Duodenal mucosa (tissue), 2 donors: Measurements from ENCODE around the gene GTPBP4.
"Not testable (repeated sequence)": the region's sequence is repeated elsewhere in the genome, so short reads cannot be mapped to it uniquely, and the experiment has no call there.

Source experiments
- H3K27ac ChIP-seq: one replicate; pipeline ENCODE4 v1.7.0; 2013; ENCODE audit warnings: low read depth, low read length
- H3K27me3 ChIP-seq, 2 donors: one replicate each; pipeline ENCODE4 v1.7.0; 2013; ENCODE audit warnings: low read length in 2 of 2, control low read depth in 1 of 2; ENCODE audit not compliant: insufficient read depth in 2 of 2, control insufficient read depth in 1 of 2
- H3K36me3 ChIP-seq, 2 donors: one replicate each; pipeline ENCODE4 v1.7.0; 2013; ENCODE audit warnings: low read length in 2 of 2, control low read depth in 1 of 2; ENCODE audit not compliant: insufficient read depth in 2 of 2, control insufficient read depth in 1 of 2
- H3K4me1 ChIP-seq, 2 donors: one replicate each; pipeline ENCODE4 v1.7.0; 2013; ENCODE audit warnings: low read length in 2 of 2, control low read depth in 1 of 2; ENCODE audit not compliant: insufficient read depth in 2 of 2, control insufficient read depth in 1 of 2
- H3K4me3 ChIP-seq, 2 donors: one replicate each; pipeline ENCODE4 v1.7.0; 2013; ENCODE audit warnings: low read length in 2 of 2, low read depth in 1 of 2
- H3K9ac ChIP-seq, 2 donors: one replicate each; pipeline ENCODE4 v1.7.0; 2013; ENCODE audit warnings: low read length in 2 of 2, low read depth in 1 of 2
- H3K9me3 ChIP-seq, 2 donors: one replicate each; pipeline ENCODE4 v1.7.0; 2013; ENCODE audit warnings: low read length in 2 of 2, control low read depth in 1 of 2; ENCODE audit not compliant: control insufficient read depth in 1 of 2

GTPBP4 gene

DNA sequence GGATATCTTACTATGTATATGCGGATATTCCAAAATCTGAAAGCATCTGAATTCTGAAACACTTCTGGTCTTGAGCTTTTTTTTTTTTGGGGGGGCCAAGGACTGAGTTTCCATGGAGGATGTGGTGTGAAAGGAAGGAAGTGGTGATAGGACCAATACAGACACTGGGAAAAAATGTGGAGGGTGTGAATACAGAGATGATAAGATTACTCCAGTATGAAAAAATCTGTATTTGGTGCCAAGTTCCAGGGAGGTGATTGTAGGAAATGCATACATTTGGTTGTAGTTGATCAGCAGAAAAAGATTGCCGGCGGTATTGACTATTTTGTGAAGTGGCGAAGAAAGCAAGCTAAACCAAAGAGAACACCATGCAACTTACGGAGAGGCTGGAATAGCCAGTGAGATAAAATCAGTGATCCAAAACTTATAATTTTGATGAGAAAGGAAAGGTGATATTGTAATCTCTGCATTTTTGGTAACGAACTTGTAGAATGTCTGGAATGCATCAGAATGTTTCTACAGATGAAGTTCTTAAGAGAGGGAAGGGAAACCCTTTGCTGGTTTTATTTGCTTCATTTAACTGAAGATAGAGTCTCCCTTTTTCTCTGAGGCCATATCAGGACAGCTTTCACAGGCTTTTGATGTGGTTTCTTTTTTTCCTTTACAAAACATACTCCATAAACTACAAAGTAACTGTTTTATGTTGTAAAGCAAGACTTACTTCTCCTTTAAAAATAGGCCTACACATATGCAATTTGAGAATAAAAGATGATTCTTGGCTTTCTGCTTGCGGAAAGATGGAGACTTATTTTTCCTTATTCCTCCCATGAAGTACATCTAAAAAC is 73.9 kb downstream of the GTPBP4 start:
- H3K27me3 ChIP-seq, result no peaks in the 10 kb centered on the region
- no peak overlapping the region for H3K4me3 ChIP-seq
- no peaks in the 10 kb centered on the region for H3K9me3 ChIP-seq
- no peak overlapping the region for H3K9ac ChIP-seq
- peaks cover 4 to 5% of the 10 kb centered on the region in 2 donors for H3K36me3 ChIP-seq
- H3K27ac ChIP-seq, result no peak overlapping the region
- H3K4me1 ChIP-seq, result peaks cover 9 to 23% of the 10 kb centered on the region in 2 donors

DNA sequence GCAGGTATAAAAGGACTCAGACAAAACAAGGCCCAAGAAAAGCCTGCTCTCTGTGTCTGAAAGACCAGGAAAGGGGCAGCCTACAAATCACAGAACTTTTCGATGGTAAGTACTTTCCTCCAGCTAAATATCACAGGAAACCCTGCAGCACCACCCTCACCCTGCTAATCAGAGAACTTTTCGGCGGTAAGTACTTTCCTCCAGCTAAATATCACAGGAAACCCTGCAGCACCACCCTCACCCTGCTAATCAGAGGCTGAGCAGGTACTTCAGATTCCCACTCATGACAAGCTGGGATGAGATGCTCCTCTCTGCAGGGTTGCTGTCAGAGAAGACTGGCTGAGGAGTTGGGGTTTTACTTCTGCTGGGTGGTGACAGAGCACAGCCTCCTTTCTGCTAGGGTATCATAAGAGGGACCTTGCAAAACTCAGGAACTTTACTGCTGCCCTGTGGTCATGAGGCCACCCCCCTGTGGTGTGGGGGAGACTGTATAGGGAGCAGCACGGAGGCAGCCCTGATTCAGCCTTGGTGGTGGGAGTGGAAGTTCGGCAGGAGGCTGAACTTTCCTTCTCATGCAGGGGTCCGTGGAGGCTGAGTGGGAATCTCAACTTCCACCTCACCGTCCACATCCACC is 75.1 kb downstream of the GTPBP4 start:
- H3K36me3 ChIP-seq, result peaks cover 4 to 5% of the 10 kb centered on the region in 2 donors
- no peaks in the 10 kb centered on the region for H3K9me3 ChIP-seq
- H3K9ac ChIP-seq, result no peak overlapping the region
- no peaks in the 10 kb centered on the region for H3K27me3 ChIP-seq
- no peak overlapping the region for H3K4me3 ChIP-seq
- no peak overlapping the region for H3K27ac ChIP-seq
- H3K4me1 ChIP-seq, result peaks cover 0 to 13% of the 10 kb centered on the region in 2 donors

DNA sequence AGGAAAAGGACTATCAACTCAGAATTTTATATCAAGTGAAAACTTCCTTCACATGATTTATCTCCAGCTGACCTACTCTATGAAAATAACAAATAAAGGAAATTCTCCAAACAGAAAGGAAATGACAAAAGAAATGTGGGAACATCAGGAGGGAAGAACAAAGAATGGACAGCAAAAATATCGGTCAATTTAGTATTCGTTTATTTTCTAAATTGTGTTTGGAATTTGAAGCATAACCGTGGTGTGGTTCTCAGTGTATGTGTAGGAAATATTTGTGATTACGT is 76.7 kb downstream of the GTPBP4 start:
- Histone ChIP-seq H3K36me3 (peaks cover 4 to 5% of the 10 kb centered on the region in 2 donors), H3K27ac (no peak overlapping the region), H3K9me3 (no peaks in the 10 kb centered on the region), H3K4me3 (no peak overlapping the region), H3K27me3 (no peaks in the 10 kb centered on the region), H3K9ac (no peak overlapping the region), H3K4me1 (peaks cover 0 to 11% of the 10 kb centered on the region in 2 donors)

- H3K27me3 ChIP-seq, H3K27ac ChIP-seq, H3K36me3 ChIP-seq, H3K4me3 ChIP-seq, H3K4me1 ChIP-seq, H3K9ac ChIP-seq, H3K9me3 ChIP-seq: not testable (repeated sequence)
Observed at GRCh38 chr10:1066734-1067133, 78.5 kb downstream of the GTPBP4 start.

- Histone ChIP-seq H3K4me3 (no peak overlapping the region), H3K36me3 (peaks cover under 1 to 13% of the 10 kb centered on the region in 2 donors), H3K9me3 (no peaks in the 10 kb centered on the region), H3K9ac (no peak overlapping the region), H3K27ac (no peak overlapping the region), H3K4me1 (peaks cover 0 to 4% of the 10 kb centered on the region in 2 donors), H3K27me3 (no peaks in the 10 kb centered on the region)
Observed at GRCh38 chr10:1068380-1069361, 80.4 kb downstream of the GTPBP4 start.
